HepG2 (cell line): ENCODE data around the gene ANKHD1. TPM values are rescaled to one million over a fixed set of nuclear protein-coding genes. Genes with fewer than 3 reads are reported as not detected.
A peak's percentile ranks its signal among the peaks of the same experiment; 100 is the strongest.

Experiments used
- ISX ChIP-seq: sonication (generic); formaldehyde crosslinking; conservative IDR thresholded peaks from 2 replicates; pipeline ENCODE4 v1.5.0; 2020; ENCODE audit warnings: missing genetic modification reagents
- KDM2A ChIP-seq: sonication (generic); formaldehyde crosslinking; IDR thresholded peaks from 2 replicates; pipeline ENCODE4 v1.4.0; 2020; ENCODE audit warnings: low read depth, missing genetic modification reagents, borderline replicate concordance
- MEF2D ChIP-seq: sonication (generic); formaldehyde crosslinking; IDR thresholded peaks from 2 replicates; pipeline ENCODE4 v1.5.1; 2020; ENCODE audit warnings: mild to moderate bottlenecking, missing genetic modification reagents
- PCBP2 ChIP-seq: fragments of 200-400 bp; formaldehyde crosslinking; optimal IDR thresholded peaks from 2 replicates; pipeline ENCODE3; 2018; ENCODE audit warnings: low read length, low read depth; ENCODE audit not compliant: poor library complexity, severe bottlenecking
- PHF21A ChIP-seq: sonication (generic); formaldehyde crosslinking; IDR thresholded peaks from 2 replicates; pipeline ENCODE4 v1.5.0; 2020; ENCODE audit warnings: mild to moderate bottlenecking, missing genetic modification reagents
- TCF7 ChIP-seq: sonication (generic); IDR thresholded peaks from 2 replicates; pipeline ENCODE4 v1.6.1; 2016; ENCODE audit warnings: antibody characterized with exemption, low read depth
- TGIF2 ChIP-seq: IDR thresholded peaks from 2 replicates; pipeline ENCODE4 v1.6.1; 2016; ENCODE audit warnings: control low read depth, missing compliant biosample characterization
- ZFX ChIP-seq: sonication (generic); formaldehyde crosslinking; IDR thresholded peaks from 2 replicates; pipeline ENCODE4 v1.4.0; 2020; ENCODE audit warnings: mild to moderate bottlenecking, low read depth, missing genetic modification reagents, moderate library complexity
- ZNF136 ChIP-seq: sonication (generic); formaldehyde crosslinking; IDR thresholded peaks from 2 replicates; pipeline ENCODE4 v1.8.1; 2022; ENCODE audit warnings: low read depth, mild to moderate bottlenecking, moderate library complexity, missing genetic modification reagents
- ZNF430 ChIP-seq: sonication (generic); formaldehyde crosslinking; IDR thresholded peaks from 2 replicates; pipeline ENCODE4 v1.9.0; 2021; ENCODE audit warnings: mild to moderate bottlenecking, missing genetic modification reagents
- ZNF615 ChIP-seq: sonication (generic); formaldehyde crosslinking; IDR thresholded peaks from 2 replicates; pipeline ENCODE4 v1.5.0; 2020; ENCODE audit warnings: mild to moderate bottlenecking, missing genetic modification reagents, borderline replicate concordance
- ZNF766 ChIP-seq: sonication (generic); formaldehyde crosslinking; IDR thresholded peaks from 2 replicates; pipeline ENCODE4 v1.5.0; 2020; ENCODE audit warnings: missing genetic modification reagents, borderline replicate concordance
- polyA plus RNA-seq, 8 experiments: library from polyadenylated mRNA; depleted of rRNA in 3 of 8; stranded (reverse) in 7 of 8; unstranded in 1 of 8; fragments of >200 nt; fragmentation: Illumina TruSeq in 4 of 8; extraction: Trizol in 4 of 8; gene quantifications; 2 replicates each; pipeline versions ENCODE4 v1.2.1 to v1.2.3, GENCODE V29; 2011 to 2016; ENCODE audit warnings: low read depth in 4 of 8, missing spikeins in 1 of 8, mixed read lengths in 1 of 8; ENCODE audit not compliant: insufficient read depth in 1 of 8
- total RNA-seq, 5 experiments: library from RNA; depleted of rRNA; stranded (reverse); fragments of >200 nt; fragmentation: Illumina TruSeq; extraction: Trizol; gene quantifications; 2 replicates each; pipeline ENCODE4 v1.2.3, GENCODE V29; 2016; ENCODE audit warnings: low read depth in 1 of 5
- TF ChIP-seq, protein P1 (sequence below): sonication (generic); formaldehyde crosslinking; IDR thresholded peaks from 2 replicates; pipeline ENCODE4 v1.8.1; 2023; ENCODE audit warnings: mild to moderate bottlenecking, missing genetic modification reagents
- TF ChIP-seq, protein P2 (sequence below): sonication (generic); formaldehyde crosslinking; IDR thresholded peaks from 2 replicates; pipeline ENCODE4 v1.4.0; 2020; ENCODE audit warnings: missing genetic modification reagents
- TF ChIP-seq, protein P3 (sequence below): sonication (generic); formaldehyde crosslinking; IDR thresholded peaks from 2 replicates; pipeline ENCODE4 v1.4.0; 2020; ENCODE audit warnings: missing genetic modification reagents, mild to moderate bottlenecking, borderline replicate concordance
- TF ChIP-seq, protein P4 (sequence below): sonication (generic); formaldehyde crosslinking; IDR thresholded peaks from 2 replicates; pipeline ENCODE4 v1.5.1; 2020; ENCODE audit warnings: mild to moderate bottlenecking, missing genetic modification reagents, borderline replicate concordance

ANKHD1 gene
- total and polyA plus RNA-seq, 2 of the 13 experiments (the other 11 are each of a cell fraction or from before 2014, with no cell fraction given) = 69.9 to 82.0 TPM

DNA sequence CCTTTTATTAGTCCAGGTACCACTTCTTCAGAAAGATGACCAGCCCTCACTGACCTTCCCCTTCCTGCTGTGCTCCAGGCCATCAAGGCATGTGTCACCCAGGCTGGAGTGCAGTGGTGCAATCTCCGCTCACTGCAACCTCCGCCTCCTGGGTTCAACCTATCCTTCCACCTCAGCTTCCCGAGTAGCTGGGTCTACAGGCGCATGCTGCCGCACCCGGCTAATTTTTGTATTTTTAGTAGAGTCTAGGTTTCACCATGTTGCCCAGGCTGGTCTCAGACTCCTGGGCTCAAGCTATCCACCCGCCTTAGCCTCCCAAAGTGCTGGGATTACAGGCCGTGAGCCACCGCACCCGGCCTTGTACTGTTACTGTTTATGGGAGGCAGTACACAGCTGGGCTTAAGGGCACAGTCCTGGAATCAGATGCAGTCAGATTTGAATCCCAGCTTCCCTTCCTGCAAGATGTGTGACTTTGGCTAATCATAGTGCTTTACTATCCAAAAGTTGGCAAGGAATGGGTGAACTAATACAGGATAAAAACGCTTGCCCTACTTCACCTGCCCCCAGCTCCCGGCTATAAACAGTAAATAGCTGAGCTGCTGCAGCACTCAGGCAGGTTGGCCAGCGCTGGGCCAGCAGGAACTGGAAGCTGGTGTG is 145.3 kb downstream of the ANKHD1 start (continued):
- TF ChIP-seq, protein P1, sequence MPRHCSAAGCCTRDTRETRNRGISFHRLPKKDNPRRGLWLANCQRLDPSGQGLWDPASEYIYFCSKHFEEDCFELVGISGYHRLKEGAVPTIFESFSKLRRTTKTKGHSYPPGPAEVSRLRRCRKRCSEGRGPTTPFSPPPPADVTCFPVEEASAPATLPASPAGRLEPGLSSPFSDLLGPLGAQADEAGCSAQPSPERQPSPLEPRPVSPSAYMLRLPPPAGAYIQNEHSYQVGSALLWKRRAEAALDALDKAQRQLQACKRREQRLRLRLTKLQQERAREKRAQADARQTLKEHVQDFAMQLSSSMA (CRISPR knock-in tag) = peak; percentile 24; the same call in 1 of the 2 replicates
- TF ChIP-seq ZNF136 (CRISPR knock-in tag) = 0 out of 2 replicates have a peak, but pooled peaks have one; percentile 15
- TF ChIP-seq MEF2D = no peak; the same call in 1 of the 2 replicates
- no peak for TF ChIP-seq ZNF766 (CRISPR knock-in tag)
- TF ChIP-seq TCF7 = peak; percentile 0; the same call in 1 of the 2 replicates
- no peak for TF ChIP-seq KDM2A (CRISPR knock-in tag)
- TF ChIP-seq ISX (CRISPR knock-in tag) = no peak
- peak; percentile 33 for TF ChIP-seq TGIF2
- TF ChIP-seq PHF21A (CRISPR knock-in tag) = peak; percentile 79
- TF ChIP-seq, protein P2, sequence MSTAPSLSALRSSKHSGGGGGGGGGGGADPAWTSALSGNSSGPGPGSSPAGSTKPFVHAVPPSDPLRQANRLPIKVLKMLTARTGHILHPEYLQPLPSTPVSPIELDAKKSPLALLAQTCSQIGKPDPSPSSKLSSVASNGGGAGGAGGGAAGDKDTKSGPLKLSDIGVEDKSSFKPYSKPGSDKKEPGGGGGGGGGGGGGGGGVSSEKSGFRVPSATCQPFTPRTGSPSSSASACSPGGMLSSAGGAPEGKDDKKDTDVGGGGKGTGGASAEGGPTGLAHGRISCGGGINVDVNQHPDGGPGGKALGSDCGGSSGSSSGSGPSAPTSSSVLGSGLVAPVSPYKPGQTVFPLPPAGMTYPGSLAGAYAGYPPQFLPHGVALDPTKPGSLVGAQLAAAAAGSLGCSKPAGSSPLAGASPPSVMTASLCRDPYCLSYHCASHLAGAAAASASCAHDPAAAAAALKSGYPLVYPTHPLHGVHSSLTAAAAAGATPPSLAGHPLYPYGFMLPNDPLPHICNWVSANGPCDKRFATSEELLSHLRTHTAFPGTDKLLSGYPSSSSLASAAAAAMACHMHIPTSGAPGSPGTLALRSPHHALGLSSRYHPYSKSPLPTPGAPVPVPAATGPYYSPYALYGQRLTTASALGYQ (CRISPR knock-in tag) = no peak
- TF ChIP-seq PCBP2 = no peak
- peak; percentile 57; the same call in 1 of the 2 replicates for TF ChIP-seq ZNF430
- TF ChIP-seq, protein P3, sequence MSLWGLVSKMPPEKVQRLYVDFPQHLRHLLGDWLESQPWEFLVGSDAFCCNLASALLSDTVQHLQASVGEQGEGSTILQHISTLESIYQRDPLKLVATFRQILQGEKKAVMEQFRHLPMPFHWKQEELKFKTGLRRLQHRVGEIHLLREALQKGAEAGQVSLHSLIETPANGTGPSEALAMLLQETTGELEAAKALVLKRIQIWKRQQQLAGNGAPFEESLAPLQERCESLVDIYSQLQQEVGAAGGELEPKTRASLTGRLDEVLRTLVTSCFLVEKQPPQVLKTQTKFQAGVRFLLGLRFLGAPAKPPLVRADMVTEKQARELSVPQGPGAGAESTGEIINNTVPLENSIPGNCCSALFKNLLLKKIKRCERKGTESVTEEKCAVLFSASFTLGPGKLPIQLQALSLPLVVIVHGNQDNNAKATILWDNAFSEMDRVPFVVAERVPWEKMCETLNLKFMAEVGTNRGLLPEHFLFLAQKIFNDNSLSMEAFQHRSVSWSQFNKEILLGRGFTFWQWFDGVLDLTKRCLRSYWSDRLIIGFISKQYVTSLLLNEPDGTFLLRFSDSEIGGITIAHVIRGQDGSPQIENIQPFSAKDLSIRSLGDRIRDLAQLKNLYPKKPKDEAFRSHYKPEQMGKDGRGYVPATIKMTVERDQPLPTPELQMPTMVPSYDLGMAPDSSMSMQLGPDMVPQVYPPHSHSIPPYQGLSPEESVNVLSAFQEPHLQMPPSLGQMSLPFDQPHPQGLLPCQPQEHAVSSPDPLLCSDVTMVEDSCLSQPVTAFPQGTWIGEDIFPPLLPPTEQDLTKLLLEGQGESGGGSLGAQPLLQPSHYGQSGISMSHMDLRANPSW (CRISPR knock-in tag) = no peak
- TF ChIP-seq, protein P4, sequence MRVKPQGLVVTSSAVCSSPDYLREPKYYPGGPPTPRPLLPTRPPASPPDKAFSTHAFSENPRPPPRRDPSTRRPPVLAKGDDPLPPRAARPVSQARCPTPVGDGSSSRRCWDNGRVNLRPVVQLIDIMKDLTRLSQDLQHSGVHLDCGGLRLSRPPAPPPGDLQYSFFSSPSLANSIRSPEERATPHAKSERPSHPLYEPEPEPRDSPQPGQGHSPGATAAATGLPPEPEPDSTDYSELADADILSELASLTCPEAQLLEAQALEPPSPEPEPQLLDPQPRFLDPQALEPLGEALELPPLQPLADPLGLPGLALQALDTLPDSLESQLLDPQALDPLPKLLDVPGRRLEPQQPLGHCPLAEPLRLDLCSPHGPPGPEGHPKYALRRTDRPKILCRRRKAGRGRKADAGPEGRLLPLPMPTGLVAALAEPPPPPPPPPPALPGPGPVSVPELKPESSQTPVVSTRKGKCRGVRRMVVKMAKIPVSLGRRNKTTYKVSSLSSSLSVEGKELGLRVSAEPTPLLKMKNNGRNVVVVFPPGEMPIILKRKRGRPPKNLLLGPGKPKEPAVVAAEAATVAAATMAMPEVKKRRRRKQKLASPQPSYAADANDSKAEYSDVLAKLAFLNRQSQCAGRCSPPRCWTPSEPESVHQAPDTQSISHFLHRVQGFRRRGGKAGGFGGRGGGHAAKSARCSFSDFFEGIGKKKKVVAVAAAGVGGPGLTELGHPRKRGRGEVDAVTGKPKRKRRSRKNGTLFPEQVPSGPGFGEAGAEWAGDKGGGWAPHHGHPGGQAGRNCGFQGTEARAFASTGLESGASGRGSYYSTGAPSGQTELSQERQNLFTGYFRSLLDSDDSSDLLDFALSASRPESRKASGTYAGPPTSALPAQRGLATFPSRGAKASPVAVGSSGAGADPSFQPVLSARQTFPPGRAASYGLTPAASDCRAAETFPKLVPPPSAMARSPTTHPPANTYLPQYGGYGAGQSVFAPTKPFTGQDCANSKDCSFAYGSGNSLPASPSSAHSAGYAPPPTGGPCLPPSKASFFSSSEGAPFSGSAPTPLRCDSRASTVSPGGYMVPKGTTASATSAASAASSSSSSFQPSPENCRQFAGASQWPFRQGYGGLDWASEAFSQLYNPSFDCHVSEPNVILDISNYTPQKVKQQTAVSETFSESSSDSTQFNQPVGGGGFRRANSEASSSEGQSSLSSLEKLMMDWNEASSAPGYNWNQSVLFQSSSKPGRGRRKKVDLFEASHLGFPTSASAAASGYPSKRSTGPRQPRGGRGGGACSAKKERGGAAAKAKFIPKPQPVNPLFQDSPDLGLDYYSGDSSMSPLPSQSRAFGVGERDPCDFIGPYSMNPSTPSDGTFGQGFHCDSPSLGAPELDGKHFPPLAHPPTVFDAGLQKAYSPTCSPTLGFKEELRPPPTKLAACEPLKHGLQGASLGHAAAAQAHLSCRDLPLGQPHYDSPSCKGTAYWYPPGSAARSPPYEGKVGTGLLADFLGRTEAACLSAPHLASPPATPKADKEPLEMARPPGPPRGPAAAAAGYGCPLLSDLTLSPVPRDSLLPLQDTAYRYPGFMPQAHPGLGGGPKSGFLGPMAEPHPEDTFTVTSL (CRISPR knock-in tag) = no peak
- peak; percentile 75 for TF ChIP-seq ZFX (CRISPR knock-in tag)
- TF ChIP-seq ZNF615 (CRISPR knock-in tag) = no peak
